GM12878 (cell line): Measurements from ENCODE around the gene TGFB3. TPM values are rescaled to one million over a fixed set of nuclear protein-coding genes. Genes with fewer than 3 reads are reported as not detected.

ENCODE experiments used
- ATAC-seq: fragments of 200-7000 bp; cut with Tn5 transposase; 3 replicates; pipeline ENCODE4 v1.9.1; 2020; ENCODE audit warnings: mild to moderate bottlenecking, moderate library complexity
- BruUV-seq: library from RNA; stranded (reverse); fragments of 400-500 nt; replicated peaks from 2 replicates; lab custom pipeline; 2021; lab: Mats Ljungman, UMichigan
- CTCF ChIA-PET: fragments of 300-600 bp; sonication (Branson Sonifier 250); formaldehyde crosslinking; extraction: SDS; loops from one replicate; lab custom pipeline; 2021; ENCODE audit warnings: inconsistent platforms; lab: Yijun Ruan, JAX
- POLR2A ChIA-PET: fragments of 350-600 bp; formaldehyde crosslinking; extraction: SDS; loops from one replicate; lab custom pipeline; 2021; ENCODE audit warnings: inconsistent platforms; lab: Charles Lee
- RAD21 ChIA-PET: fragments of 300-600 bp; sonication (Branson Sonifier 250); formaldehyde crosslinking; loops from one replicate; lab custom pipeline; 2023; ENCODE audit warnings: antibody characterized with exemption; ENCODE audit not compliant: unreplicated experiment; lab: Charles Lee
- SMC1A ChIA-PET: fragments of 300-600 bp; sonication (Branson Sonifier 250); formaldehyde crosslinking; loops from one replicate; lab custom pipeline; 2023; ENCODE audit not compliant: unreplicated experiment, uncharacterized antibody; lab: Charles Lee
- DNase-seq: peaks from one replicate; pipeline ENCODE4 v3.0.0-alpha.2; 2011; ENCODE audit warnings: low read depth, low spot score
- FAIRE-seq: peaks from 3 replicates; lab custom pipeline; 2011; peaks lifted over from hg19 to GRCh38; lab: Jason Lieb, UNC
- H2AFZ ChIP-seq: 2 replicates; pipeline ENCODE4 v1.6.0; 2011; ENCODE audit warnings: low read depth, low read length, control low read depth; ENCODE audit not compliant: control insufficient read depth
- H3K27ac ChIP-seq: 2 replicates; pipeline ENCODE4 v1.5.1; 2011; ENCODE audit warnings: control low read depth; ENCODE audit not compliant: control insufficient read depth, insufficient read depth
- H3K27me3 ChIP-seq, 2 experiments: replicated peaks in 1 of 2; 2 replicates each; pipeline versions ENCODE4 v1.6.0 to v1.6.1; 2011; ENCODE audit warnings: low read length in 1 of 2; ENCODE audit not compliant: control insufficient read depth in 2 of 2, insufficient read depth in 2 of 2
- H3K36me3 ChIP-seq, 2 experiments: 2 replicates each; pipeline ENCODE4 v1.5.1; 2011; ENCODE audit warnings: low read length in 1 of 2; ENCODE audit not compliant: control insufficient read depth in 2 of 2, insufficient read depth in 2 of 2
- H3K4me1 ChIP-seq: 2 replicates; pipeline ENCODE4 v1.6.1; 2011; ENCODE audit warnings: mild to moderate bottlenecking, low read length, moderate library complexity, mixed read lengths; ENCODE audit not compliant: control insufficient read depth, insufficient read depth
- H3K4me2 ChIP-seq: 2 replicates; pipeline ENCODE4 v1.6.0; 2011; ENCODE audit warnings: control low read depth; ENCODE audit not compliant: control insufficient read depth, insufficient read depth
- H3K4me3 ChIP-seq: fragments of 200-600 bp; sonication (generic); 2 replicates; pipeline ENCODE4 v1.5.1; 2016
- H3K79me2 ChIP-seq: 2 replicates; pipeline ENCODE4 v1.6.0; 2011; ENCODE audit warnings: low read length; ENCODE audit not compliant: control insufficient read depth, insufficient read depth
- H3K9ac ChIP-seq: 2 replicates; pipeline ENCODE4 v1.8.0; 2011; ENCODE audit warnings: low read length, control low read depth, mixed read lengths; ENCODE audit not compliant: control insufficient read depth, insufficient read depth
- H3K9me3 ChIP-seq: replicated peaks from 3 replicates; pipeline ENCODE4 v1.5.1; 2011; ENCODE audit warnings: mild to moderate bottlenecking, low read length; ENCODE audit not compliant: control insufficient read depth, insufficient read depth
- H4K20me1 ChIP-seq: 2 replicates; pipeline ENCODE4 v1.6.0; 2011; ENCODE audit not compliant: control insufficient read depth, insufficient read depth
- BACH1 ChIP-seq: fragments of 450-650 bp; IDR thresholded peaks from 2 replicates; pipeline ENCODE4 v1.6.1; 2017; ENCODE audit warnings: mild to moderate bottlenecking, borderline replicate concordance
- BCL3 ChIP-seq: IDR thresholded peaks from 2 replicates; pipeline ENCODE4 v1.6.1; 2011; ENCODE audit warnings: borderline replicate concordance, low read depth, mild to moderate bottlenecking, moderate library complexity, low read length; ENCODE audit not compliant: insufficient read depth, poor library complexity, severe bottlenecking
- CUX1 ChIP-seq: IDR thresholded peaks from 2 replicates; pipeline ENCODE4 v1.6.1; 2012; ENCODE audit warnings: improper control_type of control experiment, low read depth, low read length; ENCODE audit not compliant: insufficient replicate concordance
- ELK1 ChIP-seq: IDR thresholded peaks from 2 replicates; pipeline ENCODE4 v1.6.1; 2012; ENCODE audit warnings: low read depth, low read length, improper control_type of control experiment
- FOS ChIP-seq: IDR thresholded peaks from 3 replicates; pipeline ENCODE4 v1.6.1; 2011; ENCODE audit warnings: borderline replicate concordance; ENCODE audit not compliant: insufficient read length; ENCODE audit errors: extremely low read depth
- HSF1 ChIP-seq: fragments of 150-350 bp; IDR thresholded peaks from 2 replicates; pipeline ENCODE4 v1.6.1; 2014; ENCODE audit warnings: mild to moderate bottlenecking, low read depth, low read length
- KLF5 ChIP-seq: fragments of 450-650 bp; IDR thresholded peaks from 2 replicates; pipeline ENCODE4 v1.6.1; 2014; ENCODE audit warnings: mild to moderate bottlenecking; ENCODE audit not compliant: partially characterized antibody
- NFXL1 ChIP-seq: fragments of 450-650 bp; IDR thresholded peaks from 2 replicates; pipeline ENCODE4 v1.6.1; 2017; ENCODE audit warnings: antibody characterized with exemption, mild to moderate bottlenecking, borderline replicate concordance
- NR2C2 ChIP-seq: IDR thresholded peaks from 2 replicates; pipeline ENCODE4 v1.6.1; 2011; ENCODE audit warnings: borderline replicate concordance, low read depth; ENCODE audit not compliant: control insufficient read depth, insufficient read length
- PAX8 ChIP-seq: fragments of 450-650 bp; IDR thresholded peaks from 2 replicates; pipeline ENCODE4 v1.6.1; 2017; ENCODE audit warnings: mild to moderate bottlenecking, moderate library complexity
- PML ChIP-seq: IDR thresholded peaks from 2 replicates; pipeline ENCODE4 v1.6.1; 2012; ENCODE audit warnings: low read length, inconsistent platforms
- WGBS: methylation state at CpG from one replicate; pipeline ENCODE4 v1.1.6; 2016; ENCODE audit warnings: low lambda C conversion rate; ENCODE audit not compliant: insufficient replicate concordance, insufficient coverage; ENCODE audit errors: missing lambda C conversion rate; 5-methylcytosine and 5-hydroxymethylcytosine counted together
- in situ Hi-C: fragments of 300-500 bp; cut with MboI; formaldehyde crosslinking; loops from 9 replicates; pipeline ENCODE4 v1.14.3; 2018; ENCODE audit warnings: mixed read lengths
- intact Hi-C: fragments of 100-400 bp; cut with micrococcal nuclease; formaldehyde crosslinking; loops from one replicate; pipeline ENCODE4 v1.14.2; 2022; ENCODE audit not compliant: unreplicated experiment
- polyA plus RNA-seq, 11 experiments: library from polyadenylated mRNA; depleted of rRNA in 4 of 11; unstranded in 6 of 11; stranded (reverse) in 5 of 11; fragments of >200 nt; fragmentation: Nextera tagmentation in 4 of 11; fragmentation: Illumina TruSeq in 1 of 11; extraction: Ambion mirVana in 4 of 11; extraction: Trizol in 1 of 11; gene quantifications; 1 replicate in 1 of 11; 2 replicates in 10 of 11; pipeline versions ENCODE4 v1.2.1 to v1.2.3, GENCODE V29; 2011 to 2016; ENCODE audit warnings: inconsistent platforms in 2 of 11, missing spikeins in 2 of 11, low read depth in 1 of 11
- total RNA-seq, 4 experiments: library from RNA; depleted of rRNA in 3 of 4; stranded (reverse); fragments of >200 nt in 3 of 4; fragmentation: Illumina TruSeq in 1 of 4; extraction: Trizol in 1 of 4; gene quantifications; 2 replicates each; pipeline versions ENCODE4 v1.2.1 to v1.2.3, GENCODE V29; 2013 to 2021

The TGFB3 gene
- total and polyA plus RNA-seq, 10 of the 15 experiments (the other 5 are each of a cell fraction or from before 2014, with no cell fraction given), result 0.27 to 2.6 (median 0.82) TPM

GRCh38 chr14:75980856-75981255, 939 bp downstream of the TGFB3 start:
- BruUV-seq, result no TSS peak
- ChIA-PET CTCF (interaction anchor here (0.7 to 15.4 kb wide), 11 partner anchors 10 to 403 kb away, joined by 3 to 390 read pairs (median 20); partner anchors contain the start of gene FLVCR2), SMC1A (interaction anchor here (1.2 to 13.7 kb wide), 5 partner anchors 14 to 271 kb away, joined by 3 to 190 read pairs (median 5); no protein-coding TSS in a partner anchor), POLR2A (interaction anchor here (1.5 kb wide), 1 partner anchor 20 kb away, joined by 3 read pairs; no protein-coding TSS in a partner anchor), RAD21 (interaction anchor here (1.1 to 11.1 kb wide), 5 partner anchors 9 to 404 kb away, joined by 3 to 179 read pairs (median 5); partner anchors contain the start of genes ERG28 and TTLL5)
- Histone ChIP-seq H2AFZ (no peak overlapping the region), H3K9me3 (no peaks in the 10 kb centered on the region), H3K4me1 (peaks cover 22% of the 10 kb centered on the region), H3K36me3 (no peaks in the 10 kb centered on the region), H3K9ac (no peak overlapping the region), H3K27ac (no peak overlapping the region), H3K4me3 (no peak overlapping the region), H3K4me2 (0 out of 2 replicates have a peak overlapping the region, but pooled peaks have one; percentile 13), H3K27me3 (no peaks in the 10 kb centered on the region; a peak in 1 of 4 replicates), H3K79me2 (no peaks in the 10 kb centered on the region), H4K20me1 (no peaks in the 10 kb centered on the region)
- intact Hi-C loops, result loop anchor here (5.0 to 10.0 kb wide), 2 partner anchors 174 to 406 kb away; partner anchors contain the start of gene FLVCR2
- in situ Hi-C loops, result loop anchor here (5.0 to 10.0 kb wide), 3 partner anchors 74 to 406 kb away; partner anchors contain the start of gene FLVCR2
- ATAC-seq (no peak), FAIRE-seq (no peak), DNase-seq (no peak)
- WGBS, result 92% methylated on average over 8 of the region's 8 CpGs
- no peak for TF ChIP-seq CUX1
- no peak for TF ChIP-seq BACH1
- no peak for TF ChIP-seq BCL3
- no peak for TF ChIP-seq ELK1
- no peak for TF ChIP-seq NFXL1
- no peak for TF ChIP-seq KLF5
- no peak for TF ChIP-seq PML
- TF ChIP-seq HSF1, result no peak
- TF ChIP-seq FOS, result no peak
- TF ChIP-seq NR2C2, result no peak
- no peak for TF ChIP-seq PAX8
